ENCODE measurements around the gene HNRNPA0. TPM values are rescaled to one million over a fixed set of nuclear protein-coding genes. Genes with fewer than 3 reads are reported as not detected.

HNRNPA0 gene
- total and polyA plus RNA-seq, 12 donors = 7.9 to 23.8 (median 17.4) TPM

- ATAC-seq (no peak), DNase-seq (no peak)
- intact Hi-C loops (cut with DNase I) = no loop called here
- no peak overlapping the region for H3K4me3 ChIP-seq
- H3K4me1 ChIP-seq = peaks cover 0 to 42% (median 28%) of the 10 kb centered on the region in 9 donors
- H3K27me3 ChIP-seq = no peaks in the 10 kb centered on the region
- TF ChIP-seq CTCF (IDR thresholded peaks at IDR 0.05) = no peak
- H3K9me3 ChIP-seq = no peaks in the 10 kb centered on the region
- no peak overlapping the region for H3K27ac ChIP-seq
- no peaks in the 10 kb centered on the region for H3K36me3 ChIP-seq
Observed at GRCh38 chr5:137730336-137730735, 23.8 kb downstream of the HNRNPA0 start.

DNA sequence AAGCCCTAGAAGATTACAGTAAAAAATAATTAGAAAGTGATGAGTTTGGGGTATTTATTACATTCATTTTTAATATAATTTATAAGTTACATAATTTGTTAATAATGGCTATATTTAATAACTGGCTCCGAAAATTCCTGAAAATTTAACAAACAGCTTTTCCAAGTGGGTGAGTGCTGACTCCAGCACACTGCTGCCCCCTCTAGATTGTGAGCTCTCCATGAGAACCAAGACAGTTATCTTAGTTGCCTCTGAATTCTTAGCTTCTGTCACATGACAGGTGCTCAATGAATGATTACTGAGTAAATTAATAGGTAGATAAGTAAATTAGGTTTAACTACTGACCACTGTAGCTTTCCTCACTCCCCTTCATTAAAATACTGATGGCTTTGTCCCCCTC, 26.1 kb downstream of the HNRNPA0 start:
- Histone ChIP-seq H3K27ac (no peak overlapping the region), H3K36me3 (peaks cover 0 to 8% (median 0%) of the 10 kb centered on the region in 9 donors), H3K27me3 (no peaks in the 10 kb centered on the region), H3K9me3 (peaks cover 0 to 10% (median 0%) of the 10 kb centered on the region in 11 donors), H3K4me3 (no peak overlapping the region), H3K4me1 (peaks cover 0 to 21% (median 7%) of the 10 kb centered on the region in 9 donors)
- peak in 3 of 9 donors; percentile 14 to 39 (median 25) for TF ChIP-seq CTCF (IDR thresholded peaks at IDR 0.05)
- DNase-seq (no peak), ATAC-seq (no peak)
- 90 to 97% methylated on average over 1 of the region's 1 CpG for WGBS, 2 donors
- intact Hi-C loops (cut with DNase I) = no loop called here

GRCh38 chr5:137727623-137728022, 26.5 kb downstream of the HNRNPA0 start:
- DNase-seq = no peak
- WGBS, 2 donors = 85 to 88% methylated on average over 2 of the region's 2 CpGs
- peaks cover 0 to 8% (median 0%) of the 10 kb centered on the region in 9 donors for H3K36me3 ChIP-seq
- peaks cover 0 to 17% (median 4%) of the 10 kb centered on the region in 9 donors for H3K4me1 ChIP-seq
- H3K27ac ChIP-seq = no peak overlapping the region
- H3K27me3 ChIP-seq = no peaks in the 10 kb centered on the region
- H3K4me3 ChIP-seq = no peak overlapping the region
- intact Hi-C loops (cut with DNase I) = no loop called here
- peaks cover 0 to 14% (median 0%) of the 10 kb centered on the region in 11 donors for H3K9me3 ChIP-seq
- no peak for TF ChIP-seq CTCF (IDR thresholded peaks at IDR 0.05)
- ATAC-seq = no peak

GRCh38 chr5:137724251-137724650, 29.9 kb downstream of the HNRNPA0 start:
- no peak for TF ChIP-seq CTCF (IDR thresholded peaks at IDR 0.05)
- Histone ChIP-seq H3K27ac (no peak overlapping the region), H3K9me3 (peaks cover 0 to 14% (median 0%) of the 10 kb centered on the region in 11 donors), H3K36me3 (peaks cover 0 to 21% (median 1%) of the 10 kb centered on the region in 9 donors), H3K4me1 (peaks cover 0 to 12% (median 0%) of the 10 kb centered on the region in 9 donors), H3K27me3 (no peaks in the 10 kb centered on the region), H3K4me3 (no peak overlapping the region)
- 86 to 88% methylated on average over 2 of the region's 2 CpGs for WGBS, 2 donors
- DNase-seq (no peak), ATAC-seq (no peak)
- intact Hi-C loops (cut with DNase I) = no loop called here

All from heart right ventricle (tissue), 16 donors.